T-helper 17 cell (primary cell): Measurements from ENCODE around the gene USH2A. TPM values are rescaled to one million over a fixed set of nuclear protein-coding genes. Genes with fewer than 3 reads are reported as not detected.

Experiments
- ATAC-seq: fragments of 150-1000 bp; cut with Tn5 transposase; 2 replicates; pipeline ENCODE4 v1.10.0; 2021; ENCODE audit warnings: mild to moderate bottlenecking, moderate library complexity
- DNase-seq, 3 donors: peaks; one replicate each; pipeline versions ENCODE4 v3.0.0 to v3.0.0-alpha.2; 2020 to 2021
- H3K9me3 ChIP-seq: one replicate; pipeline ENCODE4 v1.7.0; 2013; ENCODE audit warnings: low read length, mild to moderate bottlenecking; ENCODE audit not compliant: control insufficient read depth, poor library complexity, severe bottlenecking
- H3K27ac Mint-ChIP-seq: one replicate; pipeline ENCODE4 v1.8.0; 2022; ENCODE audit warnings: mild to moderate bottlenecking, moderate library complexity, mixed read lengths
- H3K27me3 Mint-ChIP-seq: one replicate; pipeline ENCODE4 v1.8.0; 2022; ENCODE audit warnings: mixed read lengths
- H3K36me3 Mint-ChIP-seq: one replicate; pipeline ENCODE4 v1.8.0; 2022; ENCODE audit warnings: low read depth, mixed read lengths
- H3K4me1 Mint-ChIP-seq: one replicate; pipeline ENCODE4 v1.8.0; 2022; ENCODE audit warnings: mild to moderate bottlenecking, mixed read lengths
- H3K4me3 Mint-ChIP-seq: one replicate; pipeline ENCODE4 v1.8.0; 2022; ENCODE audit warnings: mild to moderate bottlenecking, moderate library complexity, mixed read lengths
- total RNA-seq, 4 donors: library from RNA in 2 of 4; stranded (reverse) in 2 of 4; gene quantifications; one replicate each; pipeline ENCODE4 v1.2.3 and lab custom pipeline; 2022 to 2026

Gene USH2A
- total RNA-seq, 2 donors from 2014 or later, result not detected

GRCh38 chr1:216434232-216434631, 11.0 kb upstream of the USH2A start:
- DNase-seq, result no peak
- H3K9me3 ChIP-seq, result no peaks in the 10 kb centered on the region
- Mint-ChIP-seq H3K4me3 (no peak overlapping the region), H3K4me1 (no peaks in the 10 kb centered on the region), H3K27me3 (no peaks in the 10 kb centered on the region), H3K27ac (no peak overlapping the region), H3K36me3 (no peaks in the 10 kb centered on the region)
- ATAC-seq, result no peak

- Mint-ChIP-seq H3K4me1 (no peaks in the 10 kb centered on the region), H3K36me3 (no peaks in the 10 kb centered on the region), H3K4me3 (no peak overlapping the region), H3K27me3 (no peaks in the 10 kb centered on the region), H3K27ac (no peak overlapping the region)
- H3K9me3 ChIP-seq, result no peaks in the 10 kb centered on the region
- ATAC-seq (no peak), DNase-seq (no peak)
These were observed 9.9 kb upstream of the USH2A start for GRCh38 chr1:216433175-216433574.

DNA sequence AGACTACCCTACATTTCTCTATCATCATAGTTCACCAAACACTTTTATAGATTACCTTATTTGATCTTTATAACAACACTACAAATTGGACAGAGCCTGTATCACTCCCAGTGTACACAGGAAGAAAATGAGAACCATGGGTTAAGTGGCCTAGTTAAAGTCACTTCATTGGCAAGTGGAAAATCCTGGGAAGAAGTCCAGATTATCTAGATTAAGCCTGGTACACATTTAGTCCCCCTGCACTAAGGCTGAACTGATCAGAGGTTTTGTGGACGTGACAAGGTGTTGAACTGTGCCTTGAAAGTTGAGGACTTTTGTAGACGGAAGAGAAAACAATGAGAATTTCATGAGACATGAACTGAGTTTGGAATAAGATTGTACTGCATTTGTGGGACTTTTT, 7.5 kb upstream of the USH2A start:
- H3K36me3 Mint-ChIP-seq, result no peaks in the 10 kb centered on the region
- H3K4me3 Mint-ChIP-seq, result no peak overlapping the region
- H3K4me1 Mint-ChIP-seq, result no peaks in the 10 kb centered on the region

DNA sequence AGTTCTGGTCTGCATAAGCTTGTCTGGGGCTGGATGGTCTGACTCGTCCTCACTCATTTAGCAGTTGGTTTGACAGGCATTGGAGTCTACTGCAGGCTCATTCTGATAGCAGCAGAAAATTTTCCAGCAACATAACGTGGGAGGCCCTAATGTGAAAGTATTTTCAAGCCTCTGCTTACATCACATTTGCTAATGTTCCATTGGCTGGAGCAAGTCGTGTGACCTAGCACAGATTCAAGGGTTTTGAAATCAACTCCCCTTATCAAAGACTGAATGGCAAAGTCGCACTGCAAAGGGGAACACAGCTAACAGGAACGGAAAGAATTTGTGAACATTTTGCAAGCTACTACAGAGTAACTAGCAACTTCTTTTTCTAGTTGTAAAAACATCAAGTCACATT, 2.3 kb upstream of the USH2A start:
- Mint-ChIP-seq H3K27ac (no peak overlapping the region), H3K36me3 (no peaks in the 10 kb centered on the region), H3K4me1 (no peaks in the 10 kb centered on the region), H3K27me3 (no peaks in the 10 kb centered on the region), H3K4me3 (no peak overlapping the region)
- no peaks in the 10 kb centered on the region for H3K9me3 ChIP-seq
- no peak for ATAC-seq
- no peak for DNase-seq

More for the DNA sequence above, 7.5 kb upstream of the USH2A start:
- no peak overlapping the region for H3K27ac Mint-ChIP-seq
- ATAC-seq, result no peak
- no peak for DNase-seq
- no peaks in the 10 kb centered on the region for H3K27me3 Mint-ChIP-seq
- H3K9me3 ChIP-seq, result no peaks in the 10 kb centered on the region

DNA sequence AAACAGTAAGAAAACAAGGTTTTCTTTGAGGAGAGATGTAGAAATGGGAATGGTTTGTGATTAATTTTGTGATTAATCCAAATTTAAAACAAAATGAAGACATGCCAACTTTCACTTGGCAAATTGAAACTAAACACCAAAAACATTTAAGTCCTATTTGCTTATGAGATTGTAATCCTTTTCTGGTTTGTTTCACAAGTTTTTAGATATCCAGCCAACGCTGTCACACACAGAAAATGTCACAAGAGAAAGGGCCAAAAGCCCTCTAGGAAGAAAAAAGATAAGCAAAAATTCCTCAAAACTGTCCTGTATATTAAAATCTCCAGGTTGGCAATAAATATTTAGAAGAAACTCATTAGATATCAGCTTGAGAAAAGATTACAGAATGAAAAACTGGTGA, 2.5 kb downstream of the USH2A start:
- Mint-ChIP-seq H3K36me3 (no peaks in the 10 kb centered on the region), H3K27ac (no peak overlapping the region), H3K4me3 (no peak overlapping the region), H3K27me3 (no peaks in the 10 kb centered on the region), H3K4me1 (no peaks in the 10 kb centered on the region)
- ATAC-seq (no peak), DNase-seq (no peak)
- H3K9me3 ChIP-seq, result no peaks in the 10 kb centered on the region

DNA sequence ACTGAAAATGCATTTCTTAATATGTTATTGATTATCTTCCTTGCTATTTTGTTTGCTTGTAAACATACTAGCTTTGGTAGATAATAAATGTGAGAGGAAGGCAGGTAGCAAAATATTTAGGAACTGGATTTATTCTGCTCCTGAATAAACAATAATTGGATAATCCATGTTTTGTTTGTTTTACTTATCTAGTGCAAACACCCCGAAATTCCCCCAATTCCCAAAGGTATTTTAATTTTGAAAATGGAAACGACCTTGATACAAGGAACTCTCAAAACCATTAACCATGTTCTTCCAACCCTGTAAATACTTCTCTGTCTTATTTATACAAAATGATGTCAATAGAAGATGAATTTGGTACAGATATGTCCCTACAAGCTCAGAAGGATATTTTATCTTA, 3.0 kb downstream of the USH2A start:
- H3K4me1 Mint-ChIP-seq, result no peaks in the 10 kb centered on the region
- no peaks in the 10 kb centered on the region for H3K27me3 Mint-ChIP-seq
- no peak for ATAC-seq
- no peak for DNase-seq
- H3K9me3 ChIP-seq, result no peaks in the 10 kb centered on the region
- no peaks in the 10 kb centered on the region for H3K36me3 Mint-ChIP-seq
- H3K4me3 Mint-ChIP-seq, result no peak overlapping the region
- no peak overlapping the region for H3K27ac Mint-ChIP-seq

DNA sequence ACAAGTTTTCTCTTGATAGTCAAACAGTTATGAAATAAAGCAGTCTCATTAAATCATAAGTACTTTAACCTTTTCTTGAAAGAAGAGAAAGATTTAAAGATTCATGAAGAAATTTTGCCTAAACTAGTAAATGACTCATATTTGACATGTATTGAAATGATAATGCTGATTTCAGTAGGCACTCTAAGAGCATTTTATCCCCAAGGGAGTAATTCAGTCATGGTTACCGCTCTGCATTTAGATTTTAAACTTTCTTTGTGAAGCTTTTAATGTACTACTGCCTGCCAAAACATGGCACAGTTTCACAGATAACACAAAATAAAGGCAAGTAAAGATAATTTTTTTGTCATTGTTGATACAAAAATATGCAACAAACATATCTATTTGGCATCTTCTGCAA, 6.8 kb downstream of the USH2A start:
- no peak overlapping the region for H3K4me3 Mint-ChIP-seq
- ATAC-seq (no peak), DNase-seq (no peak)
- no peaks in the 10 kb centered on the region for H3K36me3 Mint-ChIP-seq
- H3K27ac Mint-ChIP-seq, result no peak overlapping the region
- H3K4me1 Mint-ChIP-seq, result no peaks in the 10 kb centered on the region
- H3K9me3 ChIP-seq, result no peaks in the 10 kb centered on the region
- no peaks in the 10 kb centered on the region for H3K27me3 Mint-ChIP-seq

DNA sequence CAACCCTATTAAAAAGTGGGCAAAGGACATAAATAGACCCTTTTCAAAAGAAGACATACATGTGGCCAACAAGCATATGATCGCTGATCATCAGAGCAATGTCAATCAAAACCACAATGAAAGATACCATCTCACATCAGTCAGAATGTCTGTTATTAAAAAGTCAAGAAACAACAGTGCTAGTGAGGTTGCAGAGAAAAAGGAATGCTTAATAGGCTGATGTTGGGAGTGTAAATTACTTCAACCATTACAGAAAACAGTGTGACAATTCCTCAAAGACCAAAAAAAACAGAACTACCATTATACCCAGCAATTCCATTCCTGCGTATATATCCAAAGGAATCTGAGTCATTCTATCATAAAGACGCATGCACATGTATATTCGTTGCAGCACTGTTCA, 13.2 kb downstream of the USH2A start:
- H3K9me3 ChIP-seq, result no peaks in the 10 kb centered on the region
- H3K4me3 Mint-ChIP-seq, result no peak overlapping the region
- H3K36me3 Mint-ChIP-seq, result no peaks in the 10 kb centered on the region
- no peaks in the 10 kb centered on the region for H3K27me3 Mint-ChIP-seq
- no peak overlapping the region for H3K27ac Mint-ChIP-seq
- DNase-seq (no peak), ATAC-seq (no peak)
- H3K4me1 Mint-ChIP-seq, result no peaks in the 10 kb centered on the region

- H3K4me3 Mint-ChIP-seq, result no peak overlapping the region
- no peaks in the 10 kb centered on the region for H3K4me1 Mint-ChIP-seq
- no peaks in the 10 kb centered on the region for H3K27me3 Mint-ChIP-seq
- no peak overlapping the region for H3K27ac Mint-ChIP-seq
- ATAC-seq (no peak), DNase-seq (no peak)
- H3K36me3 Mint-ChIP-seq, result no peaks in the 10 kb centered on the region
- H3K9me3 ChIP-seq, result peaks cover 2% of the 10 kb centered on the region
These were observed 32.3 kb downstream of the USH2A start for GRCh38 chr1:216390956-216391355.

- H3K9me3 ChIP-seq, result peaks cover 2% of the 10 kb centered on the region
- H3K36me3 Mint-ChIP-seq, result no peaks in the 10 kb centered on the region
- H3K27me3 Mint-ChIP-seq, result no peaks in the 10 kb centered on the region
- no peak for DNase-seq
- H3K4me3 Mint-ChIP-seq, result no peak overlapping the region
- H3K4me1 Mint-ChIP-seq, result no peaks in the 10 kb centered on the region
- no peak overlapping the region for H3K27ac Mint-ChIP-seq
- no peak for ATAC-seq
These were observed 33.5 kb downstream of the USH2A start for GRCh38 chr1:216389774-216390173.

DNA sequence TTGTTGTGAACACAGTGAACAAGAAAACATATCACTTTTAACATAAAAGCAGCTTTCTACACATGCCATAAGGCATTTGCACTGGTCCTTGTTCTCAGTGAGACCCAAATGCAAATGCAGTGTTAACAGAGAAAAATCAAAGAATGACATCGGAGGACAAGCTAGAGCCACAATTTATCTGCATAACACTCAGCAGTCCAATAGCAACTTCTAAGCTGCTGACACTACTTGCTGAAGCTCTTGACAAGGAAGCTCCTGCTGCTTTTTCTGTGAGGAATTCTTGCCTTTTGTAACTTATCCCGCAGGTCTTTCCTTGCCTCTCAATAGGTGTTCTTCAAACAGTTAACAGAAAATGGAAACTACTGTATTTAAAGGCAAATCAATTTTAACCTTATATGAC, 34.7 kb downstream of the USH2A start:
- Mint-ChIP-seq H3K4me3 (no peak overlapping the region), H3K27me3 (no peaks in the 10 kb centered on the region), H3K27ac (no peak overlapping the region), H3K4me1 (no peaks in the 10 kb centered on the region), H3K36me3 (no peaks in the 10 kb centered on the region)
- DNase-seq, result no peak
- H3K9me3 ChIP-seq, result peaks cover 2% of the 10 kb centered on the region
- no peak for ATAC-seq

DNA sequence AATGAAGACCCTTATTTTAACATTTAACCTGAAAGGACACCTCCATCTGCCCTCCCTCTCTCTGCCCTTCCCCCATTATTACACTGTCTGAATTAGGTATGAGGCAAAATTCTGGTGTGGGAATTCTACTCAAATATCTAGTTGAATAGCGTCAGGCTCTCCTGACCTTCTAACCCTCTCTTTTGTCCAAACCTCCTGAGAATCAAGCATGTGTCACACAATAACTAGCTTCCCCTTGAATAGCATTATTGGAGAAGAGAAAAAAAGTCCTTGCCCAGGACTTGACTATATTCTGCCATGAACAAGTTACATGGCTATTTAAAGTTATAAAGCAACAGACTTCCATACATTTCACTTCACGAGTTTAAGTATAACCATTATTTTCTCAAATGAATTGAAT, 35.5 kb downstream of the USH2A start:
- H3K27me3 Mint-ChIP-seq, result no peaks in the 10 kb centered on the region
- no peaks in the 10 kb centered on the region for H3K4me1 Mint-ChIP-seq
- ATAC-seq (no peak), DNase-seq (no peak)
- H3K27ac Mint-ChIP-seq, result no peak overlapping the region
- no peak overlapping the region for H3K4me3 Mint-ChIP-seq
- H3K9me3 ChIP-seq, result no peaks in the 10 kb centered on the region
- no peaks in the 10 kb centered on the region for H3K36me3 Mint-ChIP-seq

DNA sequence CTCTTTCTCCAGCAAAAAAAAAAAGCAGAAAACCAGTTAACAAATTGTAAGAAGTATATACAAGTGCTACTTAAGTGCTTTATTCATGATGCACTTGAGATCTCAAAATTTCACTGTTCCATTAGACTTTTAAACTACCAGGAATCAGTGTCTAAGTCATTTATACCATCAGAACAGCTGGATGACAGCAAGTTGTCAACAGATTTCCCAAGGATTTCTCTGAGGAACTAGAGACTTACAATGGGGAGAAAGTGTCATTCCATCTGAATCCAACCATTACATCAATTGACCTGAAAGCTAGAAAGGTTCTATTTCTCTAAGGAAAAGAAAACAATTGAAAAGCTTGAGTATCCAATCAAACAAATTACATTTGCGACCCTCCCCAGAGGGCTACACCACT, 43.8 kb downstream of the USH2A start:
- H3K27ac Mint-ChIP-seq, result no peak overlapping the region
- ATAC-seq, result no peak
- H3K4me1 Mint-ChIP-seq, result no peaks in the 10 kb centered on the region
- H3K27me3 Mint-ChIP-seq, result no peaks in the 10 kb centered on the region
- no peaks in the 10 kb centered on the region for H3K9me3 ChIP-seq
- DNase-seq, result no peak
- no peaks in the 10 kb centered on the region for H3K36me3 Mint-ChIP-seq
- no peak overlapping the region for H3K4me3 Mint-ChIP-seq

DNA sequence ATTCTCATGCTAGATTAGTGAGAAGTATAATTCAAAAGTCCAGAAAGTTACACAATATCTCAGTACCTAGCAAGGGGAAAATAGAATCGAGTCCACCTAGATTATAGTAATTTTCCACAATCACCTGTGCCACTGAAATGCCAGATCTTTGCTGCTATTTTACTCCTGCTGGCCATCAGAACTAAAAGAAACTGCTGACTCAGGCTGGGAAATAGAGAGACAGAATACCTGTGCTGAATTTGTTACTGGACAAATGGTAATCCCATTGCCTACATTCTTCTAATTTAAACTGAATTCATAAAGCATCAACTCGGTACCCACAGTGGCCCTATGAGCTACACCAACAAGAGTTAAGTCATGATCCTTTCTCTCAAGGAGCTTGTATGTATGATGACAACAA, 55.0 kb downstream of the USH2A start:
- H3K9me3 ChIP-seq, result no peaks in the 10 kb centered on the region
- H3K4me1 Mint-ChIP-seq, result no peaks in the 10 kb centered on the region
- ATAC-seq (no peak), DNase-seq (no peak)
- no peak overlapping the region for H3K27ac Mint-ChIP-seq
- no peaks in the 10 kb centered on the region for H3K36me3 Mint-ChIP-seq
- no peaks in the 10 kb centered on the region for H3K27me3 Mint-ChIP-seq
- H3K4me3 Mint-ChIP-seq, result no peak overlapping the region

DNA sequence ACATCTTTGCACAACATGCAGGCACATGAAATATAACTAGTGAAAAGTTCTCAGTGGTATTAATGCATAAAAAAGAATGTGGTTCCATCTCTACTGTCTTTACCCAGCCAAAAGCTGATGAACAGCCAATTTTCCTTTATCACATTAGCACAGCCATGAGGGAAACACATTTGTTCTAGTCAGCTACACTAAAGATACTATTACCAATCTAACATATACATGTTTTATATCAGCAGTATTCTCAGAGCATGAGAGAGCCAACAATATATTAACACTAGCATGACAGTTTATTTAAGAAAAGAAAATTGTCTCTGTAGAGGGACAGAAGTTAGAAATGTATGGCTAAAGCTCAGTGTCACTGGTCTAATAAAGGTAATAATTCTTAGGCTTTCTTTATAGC, 56.3 kb downstream of the USH2A start:
- Mint-ChIP-seq H3K27ac (no peak overlapping the region), H3K4me1 (no peaks in the 10 kb centered on the region), H3K4me3 (no peak overlapping the region), H3K27me3 (no peaks in the 10 kb centered on the region), H3K36me3 (no peaks in the 10 kb centered on the region)
- no peak for ATAC-seq
- DNase-seq, result no peak
- H3K9me3 ChIP-seq, result no peaks in the 10 kb centered on the region
